IMR-90 (cell line): Measurements from ENCODE around the gene SUPT16H. TPM values are rescaled to one million over a fixed set of nuclear protein-coding genes. Genes with fewer than 3 reads are reported as not detected.

Experiments
- ATAC-seq: fragments of 200-7000 bp; cut with Tn5 transposase; 2 replicates; pipeline ENCODE4 v1.9.1; 2020; ENCODE audit warnings: low read depth, mild to moderate bottlenecking, moderate library complexity
- BruUV-seq: library from RNA; stranded (reverse); fragments of 400-500 nt; replicated peaks from 2 replicates; lab custom pipeline; 2021; lab: Mats Ljungman, UMichigan
- CTCF ChIA-PET: fragments of 300-600 bp; formaldehyde crosslinking; extraction: SDS; loops from one replicate; lab custom pipeline; 2021; ENCODE audit warnings: antibody characterized with exemption; lab: Yijun Ruan, JAX
- POLR2A ChIA-PET: fragments of 300-600 bp; sonication (Branson Sonifier 250); formaldehyde crosslinking; loops from one replicate; lab custom pipeline; 2022; ENCODE audit warnings: antibody characterized with exemption; ENCODE audit not compliant: unreplicated experiment; lab: Charles Lee
- DNase-seq: peaks from one replicate; pipeline ENCODE4 v3.0.0; 2013
- H2AFZ ChIP-seq: replicated peaks from 2 replicates; pipeline ENCODE3; 2013; ENCODE audit warnings: low read length, mild to moderate bottlenecking; ENCODE audit not compliant: poor library complexity
- H2AK5ac ChIP-seq: 2 replicates; pipeline ENCODE4 v1.6.1; 2013; ENCODE audit warnings: low read depth, low read length, inconsistent platforms
- H2AK9ac ChIP-seq: replicated peaks from 2 replicates; pipeline ENCODE3; 2013; ENCODE audit warnings: mild to moderate bottlenecking, low read depth, low read length, moderate library complexity; ENCODE audit not compliant: poor library complexity
- H2BK120ac ChIP-seq: 2 replicates; pipeline ENCODE4 v1.6.1; 2013; ENCODE audit warnings: low read depth, low read length, inconsistent platforms
- H2BK15ac ChIP-seq: 3 replicates; pipeline ENCODE4 v1.6.1; 2013; ENCODE audit warnings: low read depth, low read length, inconsistent platforms
- H2BK20ac ChIP-seq: 2 replicates; pipeline ENCODE4 v1.6.1; 2013; ENCODE audit warnings: low read depth, mild to moderate bottlenecking, inconsistent platforms, low read length, moderate library complexity
- H2BK5ac ChIP-seq: 2 replicates; pipeline ENCODE4 v1.6.1; 2013; ENCODE audit warnings: mild to moderate bottlenecking, low read depth, low read length, inconsistent platforms; ENCODE audit not compliant: poor library complexity, severe bottlenecking
- H3K14ac ChIP-seq: replicated peaks from 2 replicates; pipeline ENCODE4 v1.6.1; 2013; ENCODE audit warnings: low read depth, low read length, inconsistent platforms
- H3K18ac ChIP-seq: 2 replicates; pipeline ENCODE4 v1.6.1; 2013; ENCODE audit warnings: low read depth, low read length, control low read depth
- H3K23ac ChIP-seq: 2 replicates; pipeline ENCODE4 v1.6.1; 2013; ENCODE audit warnings: low read depth, low read length, inconsistent platforms
- H3K27ac ChIP-seq: 2 replicates; pipeline ENCODE4 v1.5.1; 2013; ENCODE audit warnings: mild to moderate bottlenecking, control low read depth, low read length; ENCODE audit not compliant: insufficient read depth
- H3K27me3 ChIP-seq: 2 replicates; pipeline ENCODE4 v1.6.1; 2013; ENCODE audit warnings: low read length; ENCODE audit not compliant: control insufficient read depth, insufficient read depth
- H3K36me3 ChIP-seq: 2 replicates; pipeline ENCODE4 v1.6.1; 2013; ENCODE audit warnings: low read length, mixed read lengths; ENCODE audit not compliant: control insufficient read depth, insufficient read depth
- H3K4ac ChIP-seq: 2 replicates; pipeline ENCODE4 v1.6.1; 2013; ENCODE audit warnings: low read depth, low read length, inconsistent platforms
- H3K4me1 ChIP-seq: 2 replicates; pipeline ENCODE4 v1.6.1; 2013; ENCODE audit warnings: low read length, mixed read lengths; ENCODE audit not compliant: control insufficient read depth, insufficient read depth
- H3K4me2 ChIP-seq: 2 replicates; pipeline ENCODE4 v1.6.1; 2013; ENCODE audit warnings: low read depth, mild to moderate bottlenecking, control low read depth, low read length, moderate library complexity
- H3K4me3 ChIP-seq: 2 replicates; pipeline ENCODE4 v1.5.1; 2013; ENCODE audit warnings: low read depth, mild to moderate bottlenecking, control low read depth, low read length, moderate library complexity; ENCODE audit not compliant: insufficient read depth
- H3K56ac ChIP-seq: 2 replicates; pipeline ENCODE4 v1.6.1; 2013; ENCODE audit warnings: low read length, inconsistent platforms; ENCODE audit not compliant: insufficient read depth; ENCODE audit errors: extremely low read depth
- H3K79me1 ChIP-seq, 2 experiments: 2 replicates each; pipeline ENCODE4 v1.6.1; 2013; ENCODE audit warnings: low read length in 2 of 2, inconsistent platforms in 1 of 2, low read depth in 1 of 2
- H3K9ac ChIP-seq: 2 replicates; pipeline ENCODE4 v1.6.1; 2013; ENCODE audit warnings: low read depth, low read length, control low read depth
- H3K9me1 ChIP-seq: 2 replicates; pipeline ENCODE4 v1.6.1; 2013; ENCODE audit warnings: low read length, inconsistent platforms; ENCODE audit not compliant: insufficient read depth
- H3K9me3 ChIP-seq: 2 replicates; pipeline ENCODE4 v1.6.1; 2013; ENCODE audit warnings: low read length; ENCODE audit not compliant: control insufficient read depth, insufficient read depth
- H4K20me1 ChIP-seq: 2 replicates; pipeline ENCODE4 v1.6.1; 2013; ENCODE audit warnings: low read length, inconsistent platforms; ENCODE audit not compliant: insufficient read depth
- H4K5ac ChIP-seq: 2 replicates; pipeline ENCODE4 v1.6.1; 2013; ENCODE audit warnings: mild to moderate bottlenecking, low read depth, low read length, control low read depth
- H4K8ac ChIP-seq, 2 experiments: 2 replicates each; pipeline ENCODE4 v1.6.1; 2013; ENCODE audit warnings: low read depth in 2 of 2, low read length in 2 of 2, control low read depth in 1 of 2, inconsistent platforms in 1 of 2
- H4K91ac ChIP-seq: 2 replicates; pipeline ENCODE4 v1.6.1; 2013; ENCODE audit warnings: low read depth, low read length, inconsistent platforms; ENCODE audit not compliant: insufficient read depth
- BHLHE40 ChIP-seq: fragments of 150-350 bp; IDR thresholded peaks from 2 replicates; pipeline ENCODE4 v1.6.1; 2016; ENCODE audit warnings: mild to moderate bottlenecking, low read depth, low read length
- CEBPB ChIP-seq: IDR thresholded peaks from 2 replicates; pipeline ENCODE4 v1.6.1; 2012; ENCODE audit warnings: low read depth, low read length, improper control_type of control experiment
- CHD1 ChIP-seq: IDR thresholded peaks from 2 replicates; pipeline ENCODE4 v1.6.1; 2012; ENCODE audit warnings: low read depth, low read length, improper control_type of control experiment
- FOS ChIP-seq: fragments of 150-350 bp; IDR thresholded peaks from 2 replicates; pipeline ENCODE4 v1.6.1; 2016; ENCODE audit warnings: low read depth, low read length
- MAFK ChIP-seq: IDR thresholded peaks from 2 replicates; pipeline ENCODE4 v1.6.1; 2012; ENCODE audit warnings: low read depth, low read length, improper control_type of control experiment
- MAZ ChIP-seq: IDR thresholded peaks from 2 replicates; pipeline ENCODE4 v1.6.1; 2012; ENCODE audit warnings: low read depth, mild to moderate bottlenecking, low read length, improper control_type of control experiment, moderate library complexity, borderline replicate concordance
- MXI1 ChIP-seq: IDR thresholded peaks from 2 replicates; pipeline ENCODE4 v1.6.1; 2012; ENCODE audit warnings: low read depth, mild to moderate bottlenecking, low read length, moderate library complexity, borderline replicate concordance
- NFE2L2 ChIP-seq: fragments of 150-350 bp; IDR thresholded peaks from 2 replicates; pipeline ENCODE4 v1.6.1; 2016; ENCODE audit warnings: low read depth, mild to moderate bottlenecking, low read length
- POLR2A ChIP-seq: IDR thresholded peaks from 2 replicates; pipeline ENCODE4 v1.6.1; 2012; ENCODE audit warnings: mild to moderate bottlenecking, low read depth, low read length
- RAD21 ChIP-seq: IDR thresholded peaks from 2 replicates; pipeline ENCODE4 v1.6.1; 2012; ENCODE audit warnings: low read length, improper control_type of control experiment
- RCOR1 ChIP-seq: IDR thresholded peaks from 2 replicates; pipeline ENCODE4 v1.6.1; 2012; ENCODE audit warnings: mild to moderate bottlenecking, low read length, improper control_type of control experiment; ENCODE audit not compliant: insufficient replicate concordance
- RFX5 ChIP-seq: IDR thresholded peaks from 2 replicates; pipeline ENCODE4 v1.8.0; 2012; ENCODE audit warnings: low read depth, mild to moderate bottlenecking, low read length, moderate library complexity
- SMC3 ChIP-seq: fragments of 150-350 bp; IDR thresholded peaks from 2 replicates; pipeline ENCODE4 v1.6.1; 2016; ENCODE audit warnings: low read depth, mild to moderate bottlenecking, antibody characterized with exemption, low read length, moderate library complexity
- WGBS, 2 experiments: methylation state at CpG; one replicate each; pipeline versions ENCODE4 v1.1.5 to v1.1.7; 2013; ENCODE audit warnings: missing lambda C conversion rate in 2 of 2; ENCODE audit not compliant: insufficient read length in 1 of 2; ENCODE audit errors: extremely low coverage in 2 of 2; 5-methylcytosine and 5-hydroxymethylcytosine counted together
- dilution Hi-C: fragments of 300-500 bp; cut with HindIII; formaldehyde crosslinking; loops from one replicate; pipeline ENCODE4 v1.14.3; 2018; ENCODE audit warnings: low sequenced_read_pairs; ENCODE audit not compliant: unreplicated experiment
- in situ Hi-C: fragments of 300-500 bp; cut with MboI; formaldehyde crosslinking; loops from 3 replicates; pipeline ENCODE4 v1.14.3; 2019; ENCODE audit warnings: low sequenced_read_pairs, inconsistent platforms, mixed read lengths
- intact Hi-C: fragments of 100-400 bp; cut with micrococcal nuclease; formaldehyde crosslinking; loops from 2 replicates; pipeline ENCODE4 v1.10.0; 2022
- polyA plus RNA-seq, 3 experiments: library from polyadenylated mRNA; depleted of rRNA; stranded (reverse); fragments of >200 nt; gene quantifications; 2 replicates each; pipeline ENCODE4 v1.2.3, GENCODE V29; 2012; ENCODE audit warnings: low replicate concordance in 1 of 3
- total RNA-seq: library from RNA; depleted of rRNA; stranded (reverse); fragments of >200 nt; gene quantifications from 2 replicates; pipeline ENCODE4 v1.2.3, GENCODE V29; 2012
- TF ChIP-seq, protein P1 (sequence below): fragments of 150-350 bp; IDR thresholded peaks from 2 replicates; pipeline ENCODE4 v1.6.1; 2016; ENCODE audit warnings: low read depth, mild to moderate bottlenecking, low read length, moderate library complexity, borderline replicate concordance
- TF ChIP-seq, protein P2 (sequence below): conservative IDR thresholded peaks from 2 replicates; pipeline ENCODE4 v1.5.1; 2012; ENCODE audit warnings: mild to moderate bottlenecking, low read depth, low read length, improper control_type of control experiment
- TF ChIP-seq, protein P3 (sequence below): fragments of 150-350 bp; IDR thresholded peaks from 2 replicates; pipeline ENCODE4 v1.6.1; 2017; ENCODE audit warnings: mild to moderate bottlenecking, antibody characterized with exemption, low read length, low read depth

The SUPT16H gene
- total and polyA plus RNA-seq, 2 of the 4 experiments (the other 2 are of a cell fraction) = 50.6 to 103 TPM

DNA sequence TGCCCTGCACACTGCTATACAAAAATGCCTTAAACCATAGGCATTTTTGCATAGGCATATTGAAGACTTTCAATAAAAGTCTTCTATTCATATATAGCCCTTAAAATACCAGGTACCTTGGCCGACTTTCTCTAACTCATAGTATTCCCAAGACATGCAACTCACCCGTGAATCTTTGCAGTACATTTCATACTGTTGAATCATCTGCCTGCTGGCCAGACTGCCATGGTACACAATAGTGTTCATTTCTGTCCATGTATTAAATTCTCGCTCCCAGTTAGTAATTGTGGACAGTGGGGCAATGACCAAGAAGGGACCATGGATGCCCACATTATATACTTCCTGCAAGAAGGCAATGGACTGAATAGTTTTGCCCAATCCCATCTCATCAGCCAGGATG, 24.3 kb upstream of the SUPT16H start:
- Histone ChIP-seq H3K79me1 (peaks cover 0 to 8% of the 10 kb centered on the region in 2 experiments; a peak in 1 of 4 replicates), H3K27me3 (no peaks in the 10 kb centered on the region), H3K23ac (no peak overlapping the region), H3K9me3 (no peaks in the 10 kb centered on the region), H2BK20ac (no peak overlapping the region), H3K4ac (no peak overlapping the region), H3K27ac (no peak overlapping the region), H3K4me2 (no peak overlapping the region), H4K8ac (no peak overlapping the region), H3K14ac (no peak overlapping the region), H3K4me3 (no peak overlapping the region), H3K4me1 (no peaks in the 10 kb centered on the region), H2AK5ac (no peak overlapping the region), H2AFZ (no peak overlapping the region), H3K9ac (no peak overlapping the region), H2AK9ac (no peak overlapping the region), H3K9me1 (no peaks in the 10 kb centered on the region), H2BK5ac (no peak overlapping the region), H2BK15ac (no peak overlapping the region), H3K36me3 (peaks cover 59% of the 10 kb centered on the region), H3K18ac (no peak overlapping the region), H4K91ac (no peak overlapping the region), H2BK120ac (no peak overlapping the region), H4K20me1 (no peaks in the 10 kb centered on the region; the same call in 1 of the 2 replicates), H4K5ac (no peak overlapping the region), H3K56ac (no peak overlapping the region)
- ATAC-seq (peak; percentile 54), DNase-seq (peak; percentile 65)
- TF ChIP-seq, protein P1, sequence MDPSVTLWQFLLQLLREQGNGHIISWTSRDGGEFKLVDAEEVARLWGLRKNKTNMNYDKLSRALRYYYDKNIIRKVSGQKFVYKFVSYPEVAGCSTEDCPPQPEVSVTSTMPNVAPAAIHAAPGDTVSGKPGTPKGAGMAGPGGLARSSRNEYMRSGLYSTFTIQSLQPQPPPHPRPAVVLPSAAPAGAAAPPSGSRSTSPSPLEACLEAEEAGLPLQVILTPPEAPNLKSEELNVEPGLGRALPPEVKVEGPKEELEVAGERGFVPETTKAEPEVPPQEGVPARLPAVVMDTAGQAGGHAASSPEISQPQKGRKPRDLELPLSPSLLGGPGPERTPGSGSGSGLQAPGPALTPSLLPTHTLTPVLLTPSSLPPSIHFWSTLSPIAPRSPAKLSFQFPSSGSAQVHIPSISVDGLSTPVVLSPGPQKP = no peak
- TF ChIP-seq, protein P2, sequence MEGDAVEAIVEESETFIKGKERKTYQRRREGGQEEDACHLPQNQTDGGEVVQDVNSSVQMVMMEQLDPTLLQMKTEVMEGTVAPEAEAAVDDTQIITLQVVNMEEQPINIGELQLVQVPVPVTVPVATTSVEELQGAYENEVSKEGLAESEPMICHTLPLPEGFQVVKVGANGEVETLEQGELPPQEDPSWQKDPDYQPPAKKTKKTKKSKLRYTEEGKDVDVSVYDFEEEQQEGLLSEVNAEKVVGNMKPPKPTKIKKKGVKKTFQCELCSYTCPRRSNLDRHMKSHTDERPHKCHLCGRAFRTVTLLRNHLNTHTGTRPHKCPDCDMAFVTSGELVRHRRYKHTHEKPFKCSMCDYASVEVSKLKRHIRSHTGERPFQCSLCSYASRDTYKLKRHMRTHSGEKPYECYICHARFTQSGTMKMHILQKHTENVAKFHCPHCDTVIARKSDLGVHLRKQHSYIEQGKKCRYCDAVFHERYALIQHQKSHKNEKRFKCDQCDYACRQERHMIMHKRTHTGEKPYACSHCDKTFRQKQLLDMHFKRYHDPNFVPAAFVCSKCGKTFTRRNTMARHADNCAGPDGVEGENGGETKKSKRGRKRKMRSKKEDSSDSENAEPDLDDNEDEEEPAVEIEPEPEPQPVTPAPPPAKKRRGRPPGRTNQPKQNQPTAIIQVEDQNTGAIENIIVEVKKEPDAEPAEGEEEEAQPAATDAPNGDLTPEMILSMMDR = no peak
- TF ChIP-seq SMC3 = no peak
- TF ChIP-seq POLR2A = no peak
- TF ChIP-seq MAFK = no peak
- TF ChIP-seq, protein P3, sequence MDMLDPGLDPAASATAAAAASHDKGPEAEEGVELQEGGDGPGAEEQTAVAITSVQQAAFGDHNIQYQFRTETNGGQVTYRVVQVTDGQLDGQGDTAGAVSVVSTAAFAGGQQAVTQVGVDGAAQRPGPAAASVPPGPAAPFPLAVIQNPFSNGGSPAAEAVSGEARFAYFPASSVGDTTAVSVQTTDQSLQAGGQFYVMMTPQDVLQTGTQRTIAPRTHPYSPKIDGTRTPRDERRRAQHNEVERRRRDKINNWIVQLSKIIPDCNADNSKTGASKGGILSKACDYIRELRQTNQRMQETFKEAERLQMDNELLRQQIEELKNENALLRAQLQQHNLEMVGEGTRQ = no peak
- no peak for TF ChIP-seq CHD1
- no peak for TF ChIP-seq NFE2L2
- no peak for TF ChIP-seq BHLHE40
- TF ChIP-seq RCOR1 = no peak
- TF ChIP-seq RAD21 = no peak
- TF ChIP-seq CEBPB = no peak
- TF ChIP-seq FOS = no peak
- TF ChIP-seq MXI1 = no peak
- no peak for TF ChIP-seq MAZ
- TF ChIP-seq RFX5 = no peak
- dilution Hi-C loops (no loop called here), in situ Hi-C loops (loop anchor here (25.0 kb wide), 1 partner anchor 1046 kb away; no protein-coding TSS in a partner anchor), intact Hi-C loops (loop anchor here (5.0 kb wide), 1 partner anchor 46 kb away; no protein-coding TSS in a partner anchor)
- ChIA-PET CTCF (no interaction called here), POLR2A (no interaction called here)
- BruUV-seq = no TSS peak
- WGBS, 2 experiments = no CpG with 5 or more reads among the region's 3 CpGs
